ENCODE data around the gene PTGR1.

The PTGR1 gene

GRCh38 chr9:111542497-111543254 is 56.8 kb downstream of the PTGR1 start:
- DNase-seq (ENCODE audit: low read depth): no peak
- TF ChIP-seq CTCF (IDR thresholded peaks at IDR 0.05; ENCODE audit: insufficient read depth, low read depth, low read length, missing control alignments): no peak
- no peak overlapping the region for H3K4me3 ChIP-seq (ENCODE audit: low read length)

DNA sequence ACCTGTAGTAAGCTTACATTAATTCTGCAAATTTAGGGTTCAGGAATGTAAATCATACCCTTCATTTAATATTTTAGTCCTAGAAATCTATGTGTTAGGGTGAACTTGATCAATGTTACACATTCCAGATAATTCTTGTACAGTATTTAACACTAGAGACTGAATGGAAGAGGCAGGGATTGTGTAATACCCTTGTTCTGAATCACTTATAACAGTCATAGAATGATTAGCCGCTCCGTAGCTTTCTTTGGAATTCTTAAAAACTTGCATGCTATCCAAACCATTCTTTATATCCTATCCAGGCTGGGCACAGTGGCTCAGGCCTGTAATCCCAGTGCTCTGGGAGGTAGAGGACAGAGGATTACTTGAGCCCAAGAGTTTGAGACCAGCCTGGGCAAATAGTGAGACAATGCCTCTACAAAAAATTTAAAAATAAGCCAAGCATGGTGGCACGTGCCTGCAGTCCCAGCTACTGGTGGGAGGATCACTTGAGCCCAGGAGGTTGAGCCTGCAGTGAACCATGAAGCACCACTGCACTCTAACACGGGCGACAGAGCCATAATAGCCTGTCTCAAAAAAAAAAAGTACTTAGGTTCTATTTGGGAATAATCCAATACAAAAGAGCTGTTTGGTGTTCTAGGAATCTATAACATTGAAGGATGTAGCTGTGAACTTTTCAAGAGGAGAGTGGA is 66.2 kb downstream of the PTGR1 start:
- DNase-seq (ENCODE audit: low read depth): peak; percentile 41
- H3K4me3 ChIP-seq (ENCODE audit: low read length): no peak overlapping the region
- TF ChIP-seq CTCF (IDR thresholded peaks at IDR 0.05; ENCODE audit: insufficient read depth, low read depth, low read length, missing control alignments): no peak

GRCh38 chr9:111531716-111532115 is 67.7 kb downstream of the PTGR1 start:
- H3K4me3 ChIP-seq (ENCODE audit: low read length): no peak overlapping the region
- no peak for TF ChIP-seq CTCF (IDR thresholded peaks at IDR 0.05; ENCODE audit: insufficient read depth, low read depth, low read length, missing control alignments)
- no peak for DNase-seq (ENCODE audit: low read depth)

DNA sequence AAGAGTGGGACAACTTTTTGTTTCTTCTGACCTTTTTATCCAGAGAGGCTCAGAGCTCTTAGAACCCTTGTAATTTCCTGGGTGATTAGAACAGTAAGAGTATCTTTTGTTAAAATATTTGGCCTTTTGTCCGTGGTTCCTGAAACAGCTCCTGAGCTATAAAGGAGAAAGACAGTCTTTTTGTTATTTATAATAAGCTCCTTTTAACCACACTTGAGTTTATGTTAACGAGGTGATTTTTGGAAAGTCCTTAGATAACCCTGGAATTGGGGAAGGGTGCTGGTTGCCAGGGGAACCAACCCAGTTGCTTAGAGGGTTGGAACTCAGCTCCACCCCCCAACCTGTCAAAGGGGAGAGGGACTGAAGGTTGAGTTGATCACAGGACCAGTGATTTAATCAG is 69.7 kb downstream of the PTGR1 start:
- no peak for DNase-seq (ENCODE audit: low read depth)
- H3K4me3 ChIP-seq (ENCODE audit: low read length): no peak overlapping the region
- TF ChIP-seq CTCF (IDR thresholded peaks at IDR 0.05; ENCODE audit: insufficient read depth, low read depth, low read length, missing control alignments): no peak

DNA sequence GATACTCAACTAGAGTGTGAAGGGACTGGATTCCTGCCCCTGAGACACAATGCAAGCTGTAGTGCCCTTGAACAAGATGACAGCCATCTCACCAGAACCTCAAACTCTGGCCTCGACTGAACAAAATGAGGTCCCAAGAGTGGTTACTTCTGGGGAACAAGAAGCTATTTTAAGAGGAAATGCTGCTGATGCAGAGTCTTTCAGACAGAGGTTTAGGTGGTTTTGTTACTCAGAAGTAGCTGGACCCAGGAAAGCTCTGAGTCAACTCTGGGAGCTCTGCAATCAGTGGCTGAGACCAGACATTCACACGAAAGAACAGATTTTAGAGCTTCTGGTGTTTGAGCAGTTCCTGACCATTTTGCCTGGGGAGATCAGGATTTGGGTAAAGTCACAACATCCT is 72.1 kb downstream of the PTGR1 start:
- no peak for TF ChIP-seq CTCF (IDR thresholded peaks at IDR 0.05; ENCODE audit: insufficient read depth, low read depth, low read length, missing control alignments)
- peak; percentile 14 for DNase-seq (ENCODE audit: low read depth)
- no peak overlapping the region for H3K4me3 ChIP-seq (ENCODE audit: low read length)

DNA sequence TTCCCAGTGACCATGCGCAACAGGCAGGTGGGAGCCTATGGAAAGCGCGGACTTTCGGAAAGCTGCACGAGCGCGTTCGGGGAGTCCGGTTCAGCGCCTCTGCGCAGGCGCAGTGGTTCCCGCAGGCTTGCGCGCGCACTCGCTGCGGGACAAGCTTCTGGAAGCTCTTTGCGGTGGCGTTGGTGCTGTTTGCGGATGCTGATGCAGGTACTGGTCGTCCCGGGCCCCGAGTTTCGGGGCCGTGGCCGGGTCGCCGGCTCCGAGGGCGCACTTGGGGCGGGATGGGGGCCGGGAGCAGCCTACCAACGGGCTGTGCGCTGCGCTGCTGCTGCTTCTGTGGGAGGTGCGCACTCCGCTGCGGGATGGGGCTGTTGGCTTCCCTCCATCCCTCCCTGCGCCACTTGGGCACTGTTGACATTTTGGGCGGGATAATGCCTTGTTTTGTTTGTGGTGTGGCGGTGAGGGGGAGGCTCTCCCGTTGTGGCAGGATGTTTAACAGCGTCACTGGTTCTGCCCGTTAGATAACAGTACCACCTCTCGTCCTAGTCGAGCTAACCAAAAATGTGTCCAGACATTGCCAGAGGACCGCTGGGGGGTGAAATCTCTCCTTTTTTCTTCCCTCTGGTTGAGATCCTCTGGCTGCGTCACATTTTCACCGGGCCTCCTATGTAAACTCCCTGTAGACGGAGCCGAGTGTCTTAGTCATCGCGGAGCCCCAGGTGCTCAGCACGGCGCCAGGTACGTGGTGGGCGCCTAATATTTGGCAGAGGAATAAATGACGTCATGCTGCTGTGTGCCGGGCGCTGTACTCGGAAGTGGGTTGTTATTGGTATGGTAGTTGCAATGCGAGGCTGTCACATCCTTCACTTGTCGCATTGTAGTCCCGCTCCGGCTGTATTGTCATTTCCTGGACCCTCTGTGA is 74.1 kb downstream of the PTGR1 start, which contains the start of gene ZNF483:
Gene ZNF483, plus strand, starts transcription at position 124 of the 922 bp plus-strand sequence. CDS start 2,217 bp downstream, outside the sequence.
- H3K4me3 ChIP-seq (ENCODE audit: low read length): peak within 1 kb of the TSS; percentile 75
- DNase-seq (ENCODE audit: low read depth): peak; percentile 84
- no peak for TF ChIP-seq CTCF (IDR thresholded peaks at IDR 0.05; ENCODE audit: insufficient read depth, low read depth, low read length, missing control alignments)
